BE2C (cell line): ENCODE measurements around the gene ASPSCR1.
"Not testable (repeated sequence)": the region's sequence is repeated elsewhere in the genome, so short reads cannot be mapped to it uniquely, and the experiment has no call there.

ENCODE experiments used
- DNase-seq: peaks from one replicate; pipeline ENCODE4 v3.0.0-alpha.2; 2020
- H3K27me3 ChIP-seq: fragments of 250-450 bp; sonication (Bioruptor Pico); 2 replicates; pipeline ENCODE4 v1.5.1; 2020; ENCODE audit warnings: mild to moderate bottlenecking
- H3K36me3 ChIP-seq: fragments of 250-450 bp; sonication (Bioruptor Pico); 2 replicates; pipeline ENCODE4 v1.5.1; 2020; ENCODE audit warnings: mild to moderate bottlenecking
- H3K4me1 ChIP-seq: fragments of 250-450 bp; sonication (Bioruptor Pico); 2 replicates; pipeline ENCODE4 v1.5.1; 2020
- H3K4me3 ChIP-seq: 2 replicates; pipeline ENCODE4 v1.5.1; 2011; ENCODE audit warnings: low read depth, low read length
- H3K9me3 ChIP-seq: fragments of 250-450 bp; sonication (Bioruptor Pico); 2 replicates; pipeline ENCODE4 v1.5.1; 2020
- CTCF ChIP-seq: IDR thresholded peaks from 2 replicates; pipeline ENCODE4 v1.5.1; 2012; ENCODE audit warnings: mild to moderate bottlenecking, low read depth, low read length

The ASPSCR1 gene

GRCh38 chr17:81948635-81949378 is 28.6 kb upstream of the ASPSCR1 start:
- no peaks in the 10 kb centered on the region for H3K4me1 ChIP-seq
- TF ChIP-seq CTCF, result no peak
- H3K27me3 ChIP-seq, result no peaks in the 10 kb centered on the region
- no peaks in the 10 kb centered on the region for H3K9me3 ChIP-seq
- peak; percentile 41 for DNase-seq
- H3K36me3 ChIP-seq, result no peaks in the 10 kb centered on the region
- no peak overlapping the region for H3K4me3 ChIP-seq

GRCh38 chr17:81950501-81950900 is 26.9 kb upstream of the ASPSCR1 start:
- DNase-seq, result no peak
- H3K36me3 ChIP-seq, result no peaks in the 10 kb centered on the region
- no peaks in the 10 kb centered on the region for H3K9me3 ChIP-seq
- H3K4me1 ChIP-seq, result no peaks in the 10 kb centered on the region
- no peak overlapping the region for H3K4me3 ChIP-seq
- no peaks in the 10 kb centered on the region for H3K27me3 ChIP-seq
- no peak for TF ChIP-seq CTCF

GRCh38 chr17:81951785-81952684 is 25.4 kb upstream of the ASPSCR1 start:
- no peaks in the 10 kb centered on the region for H3K36me3 ChIP-seq
- H3K27me3 ChIP-seq, result no peaks in the 10 kb centered on the region
- H3K4me1 ChIP-seq, result peaks cover 5% of the 10 kb centered on the region; the same call in 1 of the 2 replicates
- no peak overlapping the region for H3K4me3 ChIP-seq
- no peaks in the 10 kb centered on the region for H3K9me3 ChIP-seq
- TF ChIP-seq CTCF, result no peak
- no peak for DNase-seq

- TF ChIP-seq CTCF, result no peak
- peak; percentile 10 for DNase-seq
Measured at GRCh38 chr17:81952792-81953228, 24.6 kb upstream of the ASPSCR1 start.

GRCh38 chr17:81953443-81953842 is 24.0 kb upstream of the ASPSCR1 start:
- not testable (repeated sequence) for H3K4me3 ChIP-seq

More at GRCh38 chr17:81952792-81953228, 24.6 kb upstream of the ASPSCR1 start:
- Histone ChIP-seq H3K36me3 (no peaks in the 10 kb centered on the region), H3K4me1 (peaks cover 7% of the 10 kb centered on the region), H3K4me3 (no peak overlapping the region), H3K27me3 (no peaks in the 10 kb centered on the region), H3K9me3 (no peaks in the 10 kb centered on the region)

GRCh38 chr17:81954131-81955057 is 23.0 kb upstream of the ASPSCR1 start:
- no peaks in the 10 kb centered on the region for H3K9me3 ChIP-seq
- peaks cover 7% of the 10 kb centered on the region for H3K4me1 ChIP-seq
- DNase-seq, result no peak
- no peak for TF ChIP-seq CTCF
- no peak overlapping the region for H3K4me3 ChIP-seq
- peaks cover 4% of the 10 kb centered on the region; the same call in 1 of the 2 replicates for H3K27me3 ChIP-seq
- H3K36me3 ChIP-seq, result no peaks in the 10 kb centered on the region

More at GRCh38 chr17:81953443-81953842, 24.0 kb upstream of the ASPSCR1 start:
- not testable (repeated sequence) for H3K4me1 ChIP-seq, DNase-seq, H3K9me3 ChIP-seq, H3K27me3 ChIP-seq, H3K36me3 ChIP-seq
